ENCODE results near the gene KCNE3.

KCNE3 gene, protein sequence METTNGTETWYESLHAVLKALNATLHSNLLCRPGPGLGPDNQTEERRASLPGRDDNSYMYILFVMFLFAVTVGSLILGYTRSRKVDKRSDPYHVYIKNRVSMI

DNA sequence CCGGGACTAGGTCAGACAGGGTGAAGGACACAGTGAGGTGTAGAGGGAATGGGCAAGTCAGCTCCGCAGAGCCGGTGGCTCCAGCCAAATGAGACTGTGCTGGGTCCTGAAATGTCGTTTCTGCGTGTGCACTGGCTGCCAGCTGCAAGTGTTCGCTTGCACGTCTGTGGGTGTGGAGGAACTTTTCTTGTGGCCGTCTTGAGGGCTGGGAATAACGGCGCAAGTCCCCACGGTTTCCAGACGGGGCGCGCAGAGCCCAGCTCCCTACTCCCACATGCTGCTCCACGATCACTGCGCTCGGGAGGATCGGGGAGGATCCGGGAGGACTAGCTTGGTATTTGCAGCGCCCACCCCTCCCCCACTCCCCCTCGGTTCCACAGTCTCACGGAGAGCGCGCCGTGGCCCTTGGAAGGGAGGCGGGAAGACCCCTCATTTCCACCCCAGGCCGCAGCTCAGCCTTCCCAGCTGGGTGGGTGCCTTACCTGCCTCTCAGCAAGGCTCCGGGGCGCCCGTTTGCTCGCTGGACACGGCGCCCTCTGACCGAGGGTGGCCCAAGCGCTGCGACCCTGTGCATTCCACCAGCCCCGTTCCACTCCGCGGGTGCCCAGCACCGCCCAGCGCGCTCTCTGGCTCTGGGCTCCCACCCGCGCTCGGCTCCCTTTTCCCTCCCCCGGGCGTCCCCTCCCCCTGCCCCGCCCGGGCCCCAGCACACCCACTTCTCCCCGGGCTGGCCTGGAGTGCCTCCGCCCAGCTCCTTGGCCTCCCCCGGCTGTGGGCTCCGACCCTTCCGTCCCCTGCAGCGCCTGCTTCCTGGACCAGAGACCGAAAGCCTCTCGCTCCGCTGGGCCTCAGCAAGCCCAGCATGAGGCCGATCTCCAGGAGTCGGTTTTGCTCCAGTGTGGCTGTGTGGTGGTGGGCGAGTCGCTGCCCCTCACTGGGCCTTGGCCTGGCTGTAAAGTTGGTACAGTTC is at the start of gene KCNE3:
Gene KCNE3, minus strand, starts transcription at position 634 of the 970 bp plus-strand sequence. CDS start 9,986 bp downstream, outside the sequence.
- DNase-seq = no peak

DNA sequence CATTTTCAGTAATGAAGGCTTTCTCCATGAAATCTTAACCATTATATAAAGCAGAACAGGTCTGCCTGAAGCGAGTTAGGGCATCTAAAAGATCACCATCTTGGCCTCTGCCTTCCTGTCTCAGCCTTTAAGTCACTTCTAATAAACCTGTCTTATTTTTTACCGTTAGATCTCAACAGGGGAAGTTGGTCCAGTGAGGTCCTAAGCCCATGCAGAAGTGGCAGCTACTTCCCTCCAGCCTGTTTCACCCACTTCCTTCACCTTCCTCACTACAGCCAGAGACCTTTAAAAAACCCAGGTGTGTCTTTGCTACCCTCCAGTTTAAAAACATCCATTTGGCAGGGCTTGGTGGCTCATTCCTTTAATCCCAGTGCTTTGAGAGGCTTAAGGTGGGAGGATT is 40.2 kb upstream of the KCNE3 start:
- DNase-seq = no peak

DNA sequence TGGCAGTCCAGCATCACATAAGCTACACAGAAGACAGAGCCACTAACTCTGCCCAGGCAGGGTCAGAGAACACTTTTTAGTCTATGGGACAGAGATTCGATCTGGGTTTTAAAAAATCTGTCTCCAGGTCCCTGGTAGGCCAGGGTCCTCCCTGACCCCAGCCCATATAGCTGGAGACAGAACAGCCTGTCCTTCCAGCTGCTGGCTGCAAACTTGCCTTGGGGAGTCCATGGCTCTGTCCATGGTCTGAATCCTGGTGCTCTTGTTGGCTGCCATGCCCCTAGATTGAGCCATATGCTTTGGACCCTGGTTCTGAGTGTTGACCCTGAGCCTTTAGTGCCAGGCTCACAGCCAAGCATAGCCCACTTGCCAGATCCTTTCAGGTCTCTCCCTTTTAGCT is 39.5 kb upstream of the KCNE3 start:
- DNase-seq = no peak

DNA sequence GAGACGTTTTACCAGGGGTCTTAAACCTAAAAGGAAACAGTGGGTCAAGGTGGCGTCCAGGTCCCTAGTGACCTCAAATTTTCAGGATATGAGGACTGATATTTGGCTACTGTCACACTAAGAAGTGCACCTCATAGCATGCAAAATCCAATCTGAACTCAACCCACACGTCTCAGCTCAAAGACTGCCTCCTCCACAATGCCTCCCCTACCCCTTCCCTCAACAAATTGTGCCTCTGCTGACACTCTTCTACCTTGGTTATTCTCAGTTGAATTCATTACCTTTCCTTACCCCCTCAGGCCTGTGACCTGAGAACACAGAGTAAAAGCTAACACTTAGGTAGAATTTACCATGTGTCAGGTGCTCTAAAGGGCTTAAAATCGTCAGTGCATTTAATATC is 38.6 kb upstream of the KCNE3 start:
- DNase-seq = no peak

DNA sequence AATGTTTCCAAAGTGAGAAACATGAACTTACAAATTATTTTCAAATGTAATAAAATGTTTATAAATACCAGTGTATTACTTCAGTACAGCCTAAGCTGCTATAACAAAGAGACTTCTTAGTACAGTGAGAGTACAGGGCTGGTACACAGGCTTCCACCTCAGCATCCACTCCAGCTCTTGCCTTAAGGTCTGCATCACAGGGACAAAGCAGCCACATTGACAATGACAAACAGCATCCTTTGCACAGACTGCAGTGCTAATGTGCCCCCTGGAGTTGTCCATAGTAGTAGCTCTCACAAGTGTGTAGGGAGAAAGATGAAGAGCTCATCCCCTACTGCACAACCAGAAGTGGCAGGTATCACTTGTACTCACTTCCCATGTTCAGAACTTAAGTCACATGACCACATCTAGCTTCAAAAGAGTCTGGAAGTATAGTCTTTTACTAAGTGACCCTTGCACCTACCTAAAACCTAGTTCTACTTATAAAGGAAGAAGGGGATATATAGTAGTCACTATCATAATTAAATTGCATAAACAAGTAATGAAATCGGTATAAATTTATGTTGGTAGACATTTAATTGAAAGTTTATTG is 36.8 kb upstream of the KCNE3 start:
- no peak for DNase-seq

DNA sequence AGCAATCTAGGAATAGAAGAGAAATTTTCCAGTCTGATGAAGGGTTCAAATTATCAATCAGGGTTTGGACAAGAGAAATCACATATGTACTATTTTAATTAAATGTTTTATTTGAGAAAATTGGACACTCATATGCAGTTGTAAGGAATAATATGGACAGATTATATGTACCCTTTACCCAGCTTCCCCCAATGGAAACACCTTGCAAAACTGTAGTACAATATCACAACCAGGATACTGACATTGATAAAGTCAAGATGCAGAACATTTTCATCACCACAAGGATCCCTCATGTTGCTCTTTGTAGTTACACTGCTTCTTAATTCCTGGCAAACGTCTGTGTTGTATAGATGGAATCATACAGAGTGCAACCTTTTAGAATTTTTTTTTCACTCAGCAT is 27.6 kb upstream of the KCNE3 start:
- DNase-seq = no peak

DNA sequence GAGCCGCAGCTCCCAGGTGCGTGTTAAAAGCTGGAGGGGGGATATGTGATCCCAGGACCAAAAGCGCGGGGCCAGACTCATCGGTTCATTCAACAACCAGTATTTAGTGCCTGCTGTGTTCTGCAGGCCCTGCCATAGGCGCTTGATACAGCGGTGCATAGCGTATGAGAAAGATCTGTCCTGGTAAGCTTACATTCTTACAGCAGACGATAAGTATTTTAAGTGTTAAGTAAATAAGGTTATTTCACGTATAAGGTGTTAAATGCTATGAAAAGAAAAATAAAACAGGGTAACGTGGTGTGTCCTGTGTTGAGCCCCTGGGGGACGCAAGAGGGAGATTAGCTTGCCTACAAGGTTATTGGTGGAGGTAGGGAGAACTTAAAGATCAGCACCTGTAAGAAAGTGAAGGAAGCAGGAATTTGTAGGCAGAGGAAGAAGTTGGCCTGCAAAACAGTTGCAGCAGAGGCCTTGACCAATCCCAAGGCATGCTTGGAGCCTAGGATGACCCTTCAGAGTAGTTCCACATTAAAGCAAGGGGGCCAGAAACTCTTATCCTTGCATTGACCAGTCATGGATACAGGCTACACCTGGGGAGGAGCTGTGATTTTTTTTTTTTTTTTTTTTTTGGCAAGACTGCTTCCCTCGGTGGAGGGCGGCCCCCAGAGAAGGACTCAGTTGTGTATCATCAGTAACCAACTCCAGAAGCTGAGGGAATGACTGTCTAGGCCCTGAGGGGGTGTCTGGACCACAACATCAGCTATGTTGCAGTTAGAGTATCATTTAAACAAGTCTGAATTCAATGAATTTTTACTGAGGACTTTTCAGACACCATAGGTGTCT is 26.7 kb upstream of the KCNE3 start:
- peak; percentile 37 for DNase-seq

DNA sequence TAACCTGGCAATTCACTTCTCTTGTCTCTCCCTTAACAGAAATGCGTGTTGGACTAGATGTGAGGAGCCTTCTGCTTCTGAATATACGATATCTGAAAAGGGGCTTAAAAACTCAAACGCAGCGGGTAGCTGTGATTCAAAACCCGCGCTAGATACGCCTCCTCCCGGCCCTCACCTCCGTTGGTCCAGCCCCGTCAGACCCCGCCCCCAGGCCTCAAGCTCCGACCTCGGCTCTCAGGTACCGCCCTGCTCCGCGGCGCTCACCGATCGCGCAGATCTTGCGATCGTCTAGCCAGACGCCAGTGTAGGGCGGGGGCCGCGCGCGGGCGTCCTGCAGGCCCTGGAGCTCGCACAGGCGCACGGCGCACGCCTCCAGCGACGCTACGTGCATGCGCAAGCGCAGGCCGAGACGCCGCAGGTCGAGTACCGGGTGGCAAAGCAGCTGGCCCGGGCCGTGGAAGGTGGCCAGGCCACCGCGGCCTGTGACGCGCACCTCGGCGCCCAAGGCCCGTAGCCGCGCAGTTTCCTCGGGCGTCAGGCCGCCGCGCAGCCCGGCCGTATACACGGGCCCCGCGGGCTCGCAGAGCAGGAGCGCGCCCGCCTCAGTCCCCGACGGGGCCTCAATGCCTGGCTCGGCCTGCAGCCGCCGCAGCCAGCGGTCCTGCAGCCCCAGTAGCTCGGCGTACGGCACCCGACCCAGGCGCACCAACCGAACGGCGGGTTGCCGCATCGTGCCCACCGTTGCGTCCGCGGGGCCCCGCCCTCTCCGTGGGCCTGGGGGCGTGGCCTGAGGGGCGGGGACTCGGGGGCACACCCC is 25.8 kb upstream of the KCNE3 start, which contains the start of gene LIPT2:
Gene LIPT2, minus strand, starts transcription at position 751 of the 817 bp plus-strand sequence. Its CDS starts 21 bp downstream, at position 730.
- peak; percentile 100 for DNase-seq

DNA sequence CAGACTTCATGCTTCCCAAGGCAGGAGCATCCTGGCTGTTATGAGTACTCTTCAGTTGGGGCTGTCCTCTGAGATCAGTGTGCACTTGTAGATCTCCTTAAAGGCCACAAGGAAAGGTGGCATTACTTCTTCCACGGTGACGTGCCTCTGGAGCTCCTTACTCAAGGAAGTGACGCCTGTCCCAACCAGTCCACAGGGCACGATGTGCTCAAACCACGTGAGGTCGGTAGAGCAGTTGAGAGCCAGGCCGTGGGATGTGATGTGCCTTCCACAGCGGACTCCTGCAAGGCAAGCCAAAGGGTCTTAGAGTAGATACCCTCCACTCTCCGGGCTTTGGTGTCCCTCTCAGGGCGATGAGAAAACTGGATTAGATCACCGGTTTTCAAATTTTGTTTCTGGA is 24.7 kb upstream of the KCNE3 start:
- no peak for DNase-seq

DNA sequence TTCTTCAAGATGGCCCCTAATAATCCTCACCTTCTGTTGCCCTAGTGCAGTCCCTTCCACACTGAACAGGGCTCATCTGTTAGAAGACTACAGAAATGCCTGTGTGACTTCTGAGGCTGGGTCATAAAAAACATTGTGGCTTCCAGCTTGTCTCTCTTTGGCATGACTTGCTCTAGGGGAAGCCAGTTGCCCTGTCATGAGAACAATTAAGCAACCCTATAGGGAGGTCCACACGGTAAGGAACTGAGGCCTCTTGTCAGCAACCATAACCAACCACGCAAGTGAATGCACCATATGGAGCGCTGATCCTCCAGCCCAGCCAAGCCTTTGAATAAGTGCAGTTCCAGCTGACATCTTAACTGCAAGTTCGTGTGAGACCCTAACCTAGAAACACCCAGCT is 23.6 kb upstream of the KCNE3 start:
- no peak for DNase-seq

DNA sequence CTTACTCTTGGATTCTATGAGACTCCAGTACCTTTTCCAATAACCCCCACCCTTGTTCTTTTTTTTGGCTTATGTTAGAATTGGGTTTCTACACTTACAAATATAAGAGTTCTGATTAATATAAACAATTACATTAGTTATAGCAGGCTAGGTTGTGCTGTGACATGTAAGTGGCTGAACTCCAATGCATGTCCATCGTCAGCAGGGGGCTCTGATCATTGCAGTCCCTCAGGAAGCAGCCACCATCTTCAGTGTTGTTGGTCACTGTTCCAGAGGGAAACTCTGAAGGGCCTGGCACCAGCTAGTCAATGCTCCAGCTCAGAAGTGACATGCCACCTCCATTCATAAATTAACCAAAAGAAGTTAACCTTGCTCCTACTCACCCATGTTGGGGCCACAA is 20.5 kb upstream of the KCNE3 start:
- DNase-seq = peak; percentile 39

DNA sequence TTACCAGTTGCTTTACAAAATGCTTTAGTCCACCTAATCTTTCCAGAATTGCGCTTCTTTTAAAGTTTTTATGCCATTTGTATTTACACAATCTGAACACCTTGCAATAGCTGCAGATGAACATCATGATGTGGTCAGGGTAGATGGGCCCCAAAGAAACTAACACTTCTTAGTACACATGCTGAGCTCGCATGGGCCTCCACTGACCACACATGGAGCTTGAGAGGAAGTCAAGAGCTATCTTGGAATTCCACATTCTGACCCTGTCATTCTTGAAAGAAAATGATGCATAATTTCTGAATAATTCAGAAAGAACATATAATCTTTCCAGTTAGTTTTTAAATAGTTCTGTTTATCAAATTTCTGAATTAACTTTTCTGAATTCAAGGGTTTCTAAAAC is 18.5 kb upstream of the KCNE3 start:
- no peak for DNase-seq

DNA sequence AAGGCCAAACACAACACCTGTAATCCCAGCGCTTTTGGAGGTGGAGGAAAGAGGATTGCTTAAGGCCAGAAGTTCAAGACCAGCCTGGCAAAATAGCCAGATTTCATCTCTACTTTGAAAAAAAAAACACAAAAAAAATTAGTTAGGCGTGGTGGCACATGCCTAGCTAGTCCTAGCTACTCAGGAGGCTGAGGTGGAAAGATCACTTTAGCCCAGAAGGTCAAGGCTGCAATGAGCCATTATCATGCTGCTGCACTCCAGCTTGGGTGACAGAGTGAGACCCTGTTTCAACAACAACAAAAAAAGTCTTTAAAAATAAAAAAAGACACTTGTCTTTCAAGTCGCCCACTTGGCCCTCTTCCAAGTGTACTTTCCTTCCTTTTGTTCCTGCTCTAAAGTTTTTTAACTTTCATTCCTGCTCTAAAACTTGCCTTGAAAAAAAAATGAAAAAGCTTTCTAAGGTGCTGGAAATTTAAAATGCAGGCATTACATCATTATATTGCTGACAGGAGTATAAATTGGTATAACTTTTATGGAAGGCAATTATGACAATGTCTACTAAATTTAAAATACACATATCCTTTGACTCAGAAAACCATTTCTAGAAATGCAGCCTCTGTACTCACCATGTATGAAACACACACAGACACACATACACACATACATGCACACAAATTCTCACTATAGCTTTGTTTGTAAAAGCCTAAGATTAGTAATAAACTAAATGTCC is 13.5 kb upstream of the KCNE3 start:
- DNase-seq = no peak

DNA sequence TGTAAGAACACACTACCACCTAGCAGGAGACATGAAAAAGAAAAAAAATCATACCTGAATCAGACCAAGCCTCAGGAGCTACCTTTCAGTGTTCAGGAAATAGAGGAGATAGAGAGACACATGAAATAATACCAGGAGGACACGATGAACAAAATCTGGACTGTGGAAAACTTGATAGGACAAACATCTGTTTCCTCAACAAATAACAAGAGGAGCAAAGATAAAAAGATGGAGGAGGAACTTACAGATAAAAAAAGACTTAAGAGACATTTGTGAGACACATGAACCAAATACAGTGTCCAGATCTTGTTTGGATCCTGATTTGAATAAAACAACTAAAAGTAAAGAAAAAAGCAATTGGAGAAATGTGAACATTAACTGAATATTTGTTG is 12.4 kb upstream of the KCNE3 start:
- DNase-seq = no peak

DNA sequence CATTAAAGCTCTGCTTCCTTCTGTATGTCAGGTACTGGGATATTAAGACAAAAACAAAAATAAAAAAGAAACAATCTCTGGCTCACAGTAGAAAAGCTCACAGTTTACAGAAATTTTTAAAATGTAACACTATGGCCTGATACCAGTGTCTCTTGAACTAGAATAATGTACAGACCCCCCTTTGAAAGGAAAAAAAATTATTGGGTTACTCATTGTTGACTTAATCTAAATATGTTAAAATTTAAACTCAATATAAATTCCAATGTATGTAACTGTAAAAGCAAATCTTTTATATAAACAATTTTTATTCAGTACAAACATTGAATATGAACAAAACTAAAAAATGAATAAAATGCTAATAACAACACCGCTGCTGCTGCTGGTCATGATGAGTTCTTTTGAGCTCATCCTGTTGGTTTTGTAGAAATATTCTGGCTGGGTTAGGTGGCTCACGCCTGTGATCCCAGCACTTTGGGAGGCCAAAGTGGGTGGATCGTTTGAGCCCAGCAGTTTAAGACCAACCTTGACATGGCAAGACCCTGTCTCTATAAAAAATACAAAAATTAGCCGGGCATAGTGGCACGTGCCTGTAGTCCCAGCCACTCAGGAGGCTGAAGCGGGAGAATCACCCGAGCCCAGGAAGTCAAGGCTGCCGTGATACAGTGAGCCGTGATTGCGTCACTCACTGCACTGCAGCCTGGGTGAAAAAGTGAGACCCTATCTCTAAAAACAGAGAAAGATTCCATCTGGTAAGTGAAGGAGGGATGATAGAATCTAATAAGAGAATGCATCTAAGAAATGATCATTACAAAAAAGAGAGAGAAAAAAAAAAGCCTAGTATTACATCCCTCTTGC is 11.8 kb upstream of the KCNE3 start:
- DNase-seq = no peak

DNA sequence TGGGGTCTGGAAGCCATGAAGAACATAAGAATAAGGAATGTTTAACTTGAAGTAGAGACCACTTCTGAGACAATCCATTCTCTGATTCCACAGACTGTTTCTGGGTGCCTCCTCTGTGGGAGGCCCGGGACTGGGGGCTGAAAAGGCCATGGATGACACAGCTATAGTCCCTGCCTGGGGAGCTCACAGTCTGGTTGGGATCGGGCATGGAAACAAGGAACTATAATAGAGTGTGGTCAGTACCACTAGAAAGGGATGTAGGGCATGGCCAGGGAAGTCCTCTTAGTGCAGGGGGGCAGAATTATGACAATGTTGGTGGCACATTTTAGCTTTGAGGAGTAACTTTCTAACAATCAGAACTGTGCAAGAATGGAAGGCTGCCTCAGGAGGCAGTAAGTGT is 9.2 kb upstream of the KCNE3 start:
- no peak for DNase-seq

DNA sequence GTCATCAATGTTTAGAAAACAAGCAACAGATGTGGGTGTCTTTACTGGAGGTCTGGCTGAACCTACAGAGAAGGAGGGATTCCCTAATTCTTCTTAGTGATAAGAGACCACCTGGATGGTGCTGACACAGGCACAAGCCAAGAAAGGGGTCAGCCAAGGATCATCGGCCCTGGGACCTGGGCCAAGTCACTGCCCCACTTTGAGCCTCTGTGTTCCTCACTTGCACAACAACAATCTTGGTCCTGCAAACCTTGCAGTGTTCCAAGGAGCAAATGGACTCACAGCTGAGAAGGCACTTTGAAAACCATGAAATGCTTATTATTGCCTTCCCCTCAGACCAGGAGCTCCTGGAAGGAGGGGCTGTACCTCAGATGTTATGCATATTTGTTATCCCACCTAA is 7.0 kb upstream of the KCNE3 start:
- DNase-seq = no peak

DNA sequence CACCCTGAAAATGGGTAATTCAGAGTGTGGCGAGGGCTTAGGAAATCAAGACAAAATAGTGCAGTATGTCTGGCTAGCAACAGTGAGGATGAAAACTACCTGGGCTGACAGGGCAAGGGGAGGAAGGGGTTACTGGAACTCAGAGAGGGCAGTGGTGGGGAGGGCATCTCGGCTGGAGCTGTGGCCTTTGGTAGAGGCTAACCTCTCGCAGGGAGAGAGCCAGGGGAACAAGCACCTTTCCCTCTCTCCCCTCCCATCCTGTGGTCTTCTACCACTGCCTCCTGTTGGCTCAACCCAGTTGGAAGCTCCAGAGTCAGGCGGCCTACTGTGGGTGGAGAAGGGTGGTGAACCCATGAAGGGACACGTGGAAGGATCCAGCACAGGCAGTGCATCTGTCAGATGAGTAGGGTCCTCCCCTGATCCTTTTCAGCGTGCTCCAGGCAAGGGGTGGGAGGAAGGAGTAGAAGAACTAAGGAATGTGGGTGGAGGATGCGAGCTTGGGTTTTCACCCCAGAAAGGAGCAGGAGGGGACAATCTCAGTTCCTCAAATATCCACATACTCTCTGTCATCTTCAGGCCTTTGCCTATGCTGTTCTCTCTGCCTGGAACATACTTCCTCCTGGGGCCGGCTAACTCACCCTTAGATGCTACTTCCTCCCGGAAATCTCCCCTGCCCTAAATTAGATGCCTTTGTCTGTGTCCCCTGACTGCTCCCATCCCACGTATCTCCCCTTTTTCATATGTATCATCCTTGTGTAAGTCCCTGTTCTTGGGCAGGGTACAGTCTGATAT is 6.2 kb upstream of the KCNE3 start:
- DNase-seq = no peak

DNA sequence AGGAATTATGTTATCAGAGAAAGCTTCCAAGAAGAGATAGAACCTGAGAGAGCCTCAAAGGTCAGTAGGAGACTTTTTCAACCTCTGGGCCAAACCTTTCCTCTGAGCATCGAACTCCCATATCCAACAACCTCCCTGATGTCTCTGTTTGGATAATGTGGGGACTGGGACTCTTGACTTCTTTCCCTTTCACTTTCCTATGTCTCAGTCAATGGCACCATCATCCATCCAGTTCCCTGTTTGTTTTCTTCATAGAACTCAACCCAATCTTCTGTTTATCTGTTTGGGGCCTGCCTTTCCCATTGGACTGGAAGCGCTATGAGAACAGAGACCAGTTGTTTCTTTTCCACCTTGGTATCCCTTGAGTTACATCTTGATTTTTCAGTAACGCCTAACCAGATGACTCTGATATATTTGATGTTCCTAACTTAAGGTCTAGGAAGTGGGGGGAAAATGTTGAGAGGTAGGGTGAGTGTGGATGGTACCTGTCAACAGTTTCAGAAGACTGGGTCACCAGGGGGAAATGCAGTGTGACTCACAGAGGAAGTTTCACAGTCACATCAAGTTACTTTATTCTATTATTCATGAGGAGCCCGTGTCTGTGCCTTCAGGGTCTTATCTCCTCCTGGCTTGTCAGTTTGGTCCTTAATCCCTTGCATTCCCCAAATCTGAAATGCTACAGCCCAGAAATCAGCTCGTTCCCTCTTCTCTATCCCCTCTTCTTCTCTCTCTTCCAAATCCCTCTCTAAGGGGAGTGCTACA is 4.5 kb upstream of the KCNE3 start:
- no peak for DNase-seq
